Mesendoderm (in vitro differentiated cells): ENCODE measurements around the gene CDH23.

Experiments
- DNase-seq: peaks from one replicate; pipeline ENCODE4 v3.0.0; 2013
- H2AK5ac ChIP-seq: 2 replicates; pipeline ENCODE4 v1.6.1; 2013; ENCODE audit warnings: low read length, inconsistent platforms
- H2BK120ac ChIP-seq: 2 replicates; pipeline ENCODE4 v1.6.1; 2013; ENCODE audit warnings: low read depth, mild to moderate bottlenecking, low read length, moderate library complexity, mixed read lengths
- H2BK15ac ChIP-seq: replicated peaks from 2 replicates; pipeline ENCODE4 v1.6.1; 2013; ENCODE audit warnings: low read depth, mild to moderate bottlenecking, moderate library complexity
- H2BK5ac ChIP-seq: 2 replicates; pipeline ENCODE4 v1.6.1; 2013; ENCODE audit warnings: low read length, inconsistent platforms
- H3K18ac ChIP-seq: 2 replicates; pipeline ENCODE4 v1.6.1; 2013; ENCODE audit warnings: mild to moderate bottlenecking, low read length, mixed read lengths
- H3K23ac ChIP-seq: one replicate; pipeline ENCODE4 v1.6.1; 2013; ENCODE audit warnings: low read length
- H3K27ac ChIP-seq: 2 replicates; pipeline ENCODE4 v1.5.1; 2013; ENCODE audit warnings: low read depth, mild to moderate bottlenecking, inconsistent platforms, low read length, moderate library complexity
- H3K27me3 ChIP-seq: 2 replicates; pipeline ENCODE4 v1.6.1; 2013; ENCODE audit warnings: low read length, control low read depth, mild to moderate bottlenecking, inconsistent platforms; ENCODE audit not compliant: insufficient read depth, poor library complexity
- H3K36me3 ChIP-seq: 2 replicates; pipeline ENCODE4 v1.6.1; 2013; ENCODE audit warnings: low read length, inconsistent platforms; ENCODE audit not compliant: control insufficient read depth, insufficient read depth
- H3K4ac ChIP-seq: one replicate; pipeline ENCODE4 v1.6.1; 2013; ENCODE audit warnings: low read depth, mild to moderate bottlenecking, low read length, moderate library complexity
- H3K4me1 ChIP-seq: 2 replicates; pipeline ENCODE4 v1.6.1; 2013; ENCODE audit warnings: low read depth, low read length, inconsistent platforms; ENCODE audit not compliant: control insufficient read depth
- H3K4me2 ChIP-seq: 2 replicates; pipeline ENCODE4 v1.6.1; 2013; ENCODE audit warnings: low read length
- H3K4me3 ChIP-seq: 2 replicates; pipeline ENCODE4 v1.5.1; 2013; ENCODE audit warnings: mild to moderate bottlenecking, low read length
- H3K56ac ChIP-seq: one replicate; pipeline ENCODE4 v1.6.1; 2013; ENCODE audit warnings: low read length
- H3K79me1 ChIP-seq: 2 replicates; pipeline ENCODE4 v1.6.1; 2013; ENCODE audit warnings: low read length, inconsistent platforms
- H3K79me2 ChIP-seq: 2 replicates; pipeline ENCODE4 v1.6.1; 2013; ENCODE audit warnings: mild to moderate bottlenecking, low read length; ENCODE audit not compliant: control insufficient read depth, insufficient read depth
- H3K9ac ChIP-seq: 2 replicates; pipeline ENCODE4 v1.6.1; 2013; ENCODE audit warnings: low read length, inconsistent platforms
- H4K5ac ChIP-seq: one replicate; pipeline ENCODE4 v1.6.1; 2013; ENCODE audit warnings: low read length
- H4K8ac ChIP-seq: one replicate; pipeline ENCODE4 v1.6.1; 2013; ENCODE audit warnings: low read depth, mild to moderate bottlenecking, control low read depth, low read length, moderate library complexity
- WGBS: extraction: QIAGEN DNeasy Blood & Tissue Kit; methylation state at CpG from one replicate; pipeline ENCODE4 v1.1.7; 2013; ENCODE audit warnings: low lambda C conversion rate, missing lambda C conversion rate; ENCODE audit not compliant: insufficient coverage; ENCODE audit errors: extremely low coverage; 5-methylcytosine and 5-hydroxymethylcytosine counted together

Gene CDH23

GRCh38 chr10:71382757-71383156, 14.0 kb upstream of the CDH23 start:
- no peak for DNase-seq
- H3K9ac ChIP-seq = no peak overlapping the region
- no peak overlapping the region for H3K4me2 ChIP-seq
- H3K4me3 ChIP-seq = no peak overlapping the region
- no peaks in the 10 kb centered on the region for H3K4me1 ChIP-seq
- H3K27ac ChIP-seq = no peak overlapping the region
- no peaks in the 10 kb centered on the region for H3K27me3 ChIP-seq
- no peak overlapping the region for H3K56ac ChIP-seq
- no peak overlapping the region for H3K4ac ChIP-seq
- H3K79me1 ChIP-seq = no peaks in the 10 kb centered on the region
- H2BK15ac ChIP-seq = no peak overlapping the region
- no peak overlapping the region for H4K8ac ChIP-seq
- no peak overlapping the region for H4K5ac ChIP-seq
- no peak overlapping the region for H2BK120ac ChIP-seq
- WGBS = no CpG with 5 or more reads among the region's 1 CpG
- H2AK5ac ChIP-seq = no peak overlapping the region
- H3K36me3 ChIP-seq = no peaks in the 10 kb centered on the region
- H2BK5ac ChIP-seq = no peak overlapping the region
- no peaks in the 10 kb centered on the region for H3K79me2 ChIP-seq
- H3K23ac ChIP-seq = no peak overlapping the region
- H3K18ac ChIP-seq = no peak overlapping the region

GRCh38 chr10:71383972-71384687, 12.6 kb upstream of the CDH23 start:
- Histone ChIP-seq H3K18ac (no peak overlapping the region), H3K27ac (no peak overlapping the region), H3K4me2 (no peak overlapping the region), H3K4me1 (no peaks in the 10 kb centered on the region), H2AK5ac (no peak overlapping the region), H2BK120ac (no peak overlapping the region), H3K27me3 (no peaks in the 10 kb centered on the region), H3K4ac (no peak overlapping the region), H4K5ac (no peak overlapping the region), H2BK15ac (no peak overlapping the region), H3K79me1 (no peaks in the 10 kb centered on the region), H3K23ac (no peak overlapping the region), H4K8ac (no peak overlapping the region), H3K56ac (no peak overlapping the region), H2BK5ac (no peak overlapping the region), H3K36me3 (no peaks in the 10 kb centered on the region), H3K9ac (no peak overlapping the region), H3K4me3 (no peak overlapping the region), H3K79me2 (no peaks in the 10 kb centered on the region)
- peak; percentile 73 for DNase-seq
- WGBS = no CpG with 5 or more reads among the region's 10 CpGs

GRCh38 chr10:71388171-71388570, 8.5 kb upstream of the CDH23 start:
- no peaks in the 10 kb centered on the region for H3K27me3 ChIP-seq
- no peak overlapping the region for H3K4ac ChIP-seq
- H3K9ac ChIP-seq = no peak overlapping the region
- no peak overlapping the region for H4K5ac ChIP-seq
- H3K79me1 ChIP-seq = no peaks in the 10 kb centered on the region
- no peak overlapping the region for H3K56ac ChIP-seq
- H3K79me2 ChIP-seq = no peaks in the 10 kb centered on the region
- 100% methylated on average over 1 of the region's 5 CpGs for WGBS
- H4K8ac ChIP-seq = no peak overlapping the region
- no peaks in the 10 kb centered on the region for H3K36me3 ChIP-seq
- H3K4me3 ChIP-seq = no peak overlapping the region
- H2BK5ac ChIP-seq = no peak overlapping the region
- no peak overlapping the region for H3K18ac ChIP-seq
- H3K4me2 ChIP-seq = no peak overlapping the region
- no peak overlapping the region for H3K27ac ChIP-seq
- H2BK15ac ChIP-seq = no peak overlapping the region
- no peak overlapping the region for H2AK5ac ChIP-seq
- no peak for DNase-seq
- H3K4me1 ChIP-seq = no peaks in the 10 kb centered on the region
- H3K23ac ChIP-seq = no peak overlapping the region
- no peak overlapping the region for H2BK120ac ChIP-seq

GRCh38 chr10:71388583-71389310, 8.0 kb upstream of the CDH23 start:
- Histone ChIP-seq H2AK5ac (no peak overlapping the region), H3K4me3 (no peak overlapping the region), H2BK15ac (no peak overlapping the region), H4K8ac (no peak overlapping the region), H3K56ac (no peak overlapping the region), H3K4me1 (no peaks in the 10 kb centered on the region), H3K36me3 (no peaks in the 10 kb centered on the region), H3K79me2 (no peaks in the 10 kb centered on the region), H2BK120ac (no peak overlapping the region), H3K4me2 (no peak overlapping the region), H3K27ac (no peak overlapping the region), H3K79me1 (no peaks in the 10 kb centered on the region), H3K27me3 (no peaks in the 10 kb centered on the region), H3K23ac (no peak overlapping the region), H2BK5ac (no peak overlapping the region), H3K9ac (no peak overlapping the region), H4K5ac (no peak overlapping the region), H3K4ac (no peak overlapping the region), H3K18ac (no peak overlapping the region)
- DNase-seq = no peak
- no CpG with 5 or more reads among the region's 8 CpGs for WGBS

GRCh38 chr10:71389768-71390460, 6.8 kb upstream of the CDH23 start:
- Histone ChIP-seq H2BK15ac (no peak overlapping the region), H3K27me3 (no peaks in the 10 kb centered on the region), H3K4me3 (no peak overlapping the region)

More at GRCh38 chr10:71389768-71390460, 6.8 kb upstream of the CDH23 start:
- Histone ChIP-seq H3K27ac (no peak overlapping the region), H4K8ac (no peak overlapping the region), H3K36me3 (no peaks in the 10 kb centered on the region), H2BK5ac (no peak overlapping the region), H4K5ac (no peak overlapping the region), H3K23ac (no peak overlapping the region), H3K4ac (no peak overlapping the region), H3K4me2 (no peak overlapping the region), H2BK120ac (no peak overlapping the region), H3K56ac (no peak overlapping the region), H3K79me2 (no peaks in the 10 kb centered on the region), H2AK5ac (no peak overlapping the region), H3K4me1 (no peaks in the 10 kb centered on the region), H3K9ac (no peak overlapping the region), H3K18ac (no peak overlapping the region), H3K79me1 (no peaks in the 10 kb centered on the region)
- DNase-seq = no peak
- WGBS = no CpG with 5 or more reads among the region's 14 CpGs
